ENCODE measurements around the gene ITPKA. TPM values are rescaled to one million over a fixed set of nuclear protein-coding genes. Genes with fewer than 3 reads are reported as not detected.

ITPKA gene
- under 1 TPM; 0.33 to 0.52 TPM for total RNA-seq

DNA sequence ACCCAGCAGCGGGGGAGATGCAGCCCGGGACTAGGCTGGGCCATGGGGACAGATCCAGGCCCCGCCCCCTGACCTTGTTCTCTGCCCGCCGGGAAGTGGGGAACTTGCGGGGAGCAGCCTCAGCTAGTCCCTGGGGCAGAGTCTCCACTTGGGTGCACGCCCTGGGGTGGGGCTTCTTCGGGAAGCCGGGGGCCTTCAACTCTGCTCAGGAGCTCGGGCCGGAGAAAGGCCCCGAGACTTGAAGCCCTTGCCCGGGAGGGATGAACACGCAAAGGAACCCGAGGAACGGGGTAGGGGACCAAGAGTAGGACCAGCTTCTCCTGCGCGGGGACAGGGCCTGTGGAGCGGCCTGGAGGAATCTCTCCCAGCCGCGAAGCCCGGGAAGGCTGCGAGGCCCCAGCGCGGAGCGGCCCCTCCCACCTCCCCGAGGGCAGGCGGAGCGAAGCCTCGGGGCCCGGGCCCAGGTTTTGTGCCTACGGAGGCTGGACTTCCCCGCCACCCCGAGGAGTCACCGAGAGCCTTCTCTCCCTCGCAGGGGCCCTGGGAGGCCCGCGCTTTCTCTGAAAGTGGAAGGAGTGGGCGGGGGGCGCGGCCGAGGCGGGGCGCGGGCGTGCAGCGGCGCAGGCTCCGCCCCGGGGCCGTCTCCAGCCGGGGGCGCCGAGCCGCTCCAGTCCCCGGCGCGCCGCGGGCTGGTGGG, at the start of gene ITPKA:
ITPKA (plus strand) TSS at position 670 of the 697 bp plus-strand sequence. CDS start 54 bp downstream, outside the sequence.
- ATAC-seq (peak; percentile 63), DNase-seq (peak; percentile 69 to 85 (median 81))
- Histone ChIP-seq H3K9me3 (no peaks in the 10 kb centered on the region), H3K27me3 (no peaks in the 10 kb centered on the region), H3K36me3 (replicated peaks in 1 of 2; ENCODE audit: insufficient read depth in 1 of 2, low read depth in 2 of 2) (no peaks in the 10 kb centered on the region), H3K4me1 (peaks cover 39% of the 10 kb centered on the region), H3K4me3 (peak within 1 kb of the TSS; percentile 29 to 37), H3K27ac (peak within 1 kb of the TSS in 3 of 4 donors; percentile 39 to 60 (median 49))
- TF ChIP-seq, protein P1, sequence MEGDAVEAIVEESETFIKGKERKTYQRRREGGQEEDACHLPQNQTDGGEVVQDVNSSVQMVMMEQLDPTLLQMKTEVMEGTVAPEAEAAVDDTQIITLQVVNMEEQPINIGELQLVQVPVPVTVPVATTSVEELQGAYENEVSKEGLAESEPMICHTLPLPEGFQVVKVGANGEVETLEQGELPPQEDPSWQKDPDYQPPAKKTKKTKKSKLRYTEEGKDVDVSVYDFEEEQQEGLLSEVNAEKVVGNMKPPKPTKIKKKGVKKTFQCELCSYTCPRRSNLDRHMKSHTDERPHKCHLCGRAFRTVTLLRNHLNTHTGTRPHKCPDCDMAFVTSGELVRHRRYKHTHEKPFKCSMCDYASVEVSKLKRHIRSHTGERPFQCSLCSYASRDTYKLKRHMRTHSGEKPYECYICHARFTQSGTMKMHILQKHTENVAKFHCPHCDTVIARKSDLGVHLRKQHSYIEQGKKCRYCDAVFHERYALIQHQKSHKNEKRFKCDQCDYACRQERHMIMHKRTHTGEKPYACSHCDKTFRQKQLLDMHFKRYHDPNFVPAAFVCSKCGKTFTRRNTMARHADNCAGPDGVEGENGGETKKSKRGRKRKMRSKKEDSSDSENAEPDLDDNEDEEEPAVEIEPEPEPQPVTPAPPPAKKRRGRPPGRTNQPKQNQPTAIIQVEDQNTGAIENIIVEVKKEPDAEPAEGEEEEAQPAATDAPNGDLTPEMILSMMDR (IDR thresholded peaks at IDR 0.05): peak in 1 of 7 experiments; percentile 3
- peak in 2 of 3 donors; percentile 21 to 27 for TF ChIP-seq POLR2A (IDR thresholded peaks at IDR 0.05)
- 0 to 2% methylated on average over 11 to 49 of the region's 60 CpGs for WGBS, 2 donors
- intact Hi-C loops (cut with DNase I): no loop called here

DNA sequence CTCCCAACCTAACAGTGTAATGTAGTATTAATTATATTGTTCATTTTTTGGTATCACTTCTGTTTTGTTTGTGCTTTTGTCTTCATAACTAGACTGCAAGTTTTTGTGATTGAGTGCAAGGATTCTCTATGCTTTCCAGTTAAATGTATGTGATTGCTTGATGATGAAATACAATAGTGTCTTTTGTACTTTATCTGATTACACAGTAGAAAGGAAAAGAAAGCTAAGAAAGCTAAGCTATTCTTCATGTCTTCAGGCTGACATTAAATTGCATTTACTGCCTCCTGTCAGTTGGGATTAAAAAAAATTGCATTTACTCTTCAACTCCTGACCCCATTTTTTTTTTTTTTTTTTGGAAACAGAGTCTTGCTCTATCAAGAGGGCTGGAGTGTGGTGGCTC, 48.3 kb upstream of the ITPKA start:
- Histone ChIP-seq H3K27ac (no peak overlapping the region), H3K36me3 (replicated peaks in 1 of 2; ENCODE audit: insufficient read depth in 1 of 2, low read depth in 2 of 2) (peaks cover 0 to 3% of the 10 kb centered on the region in 2 donors), H3K4me1 (no peaks in the 10 kb centered on the region), H3K4me3 (no peak overlapping the region), H3K9me3 (no peaks in the 10 kb centered on the region), H3K27me3 (no peaks in the 10 kb centered on the region)
- ATAC-seq (no peak), DNase-seq (no peak)
- TF ChIP-seq, protein P1 (IDR thresholded peaks at IDR 0.05): no peak
- no peak for TF ChIP-seq POLR2A (IDR thresholded peaks at IDR 0.05)
- intact Hi-C loops (cut with DNase I): no loop called here

DNA sequence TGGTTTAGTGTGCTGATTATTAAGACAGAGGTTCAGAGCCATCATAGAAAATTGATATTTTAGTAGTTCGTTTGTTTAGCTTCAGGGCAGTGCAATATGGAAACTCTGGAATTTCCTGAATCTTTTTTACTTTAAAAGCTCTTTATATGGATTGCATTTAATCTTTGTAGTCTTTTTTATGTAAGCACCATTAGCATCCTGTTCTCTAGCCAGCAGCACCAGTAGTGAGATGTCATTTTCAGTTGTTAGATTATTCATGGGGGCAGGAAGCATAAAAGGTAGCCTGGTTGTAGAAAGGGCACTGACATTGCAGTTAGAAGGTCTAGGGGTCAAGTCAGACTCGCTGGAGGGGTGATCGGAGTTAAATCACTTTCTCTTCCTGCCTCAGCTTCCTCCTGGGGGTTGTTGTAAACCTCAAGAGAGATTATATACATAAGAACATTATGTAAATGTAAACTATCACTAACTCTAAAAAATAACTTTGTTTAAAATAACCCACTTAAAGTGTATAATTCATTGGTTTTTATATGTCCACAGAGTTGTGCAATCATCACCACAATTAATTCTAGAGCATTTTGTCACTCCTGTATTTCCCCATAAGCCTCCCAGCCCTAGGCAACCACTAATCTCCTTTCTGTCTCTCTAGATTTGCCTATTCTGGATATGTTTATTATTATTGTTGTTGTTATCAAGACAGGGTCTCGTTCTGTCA, 31.4 kb upstream of the ITPKA start:
- Histone ChIP-seq H3K4me1 (no peaks in the 10 kb centered on the region), H3K4me3 (no peak overlapping the region), H3K27ac (no peak overlapping the region), H3K9me3 (no peaks in the 10 kb centered on the region), H3K27me3 (no peaks in the 10 kb centered on the region), H3K36me3 (replicated peaks in 1 of 2; ENCODE audit: insufficient read depth in 1 of 2, low read depth in 2 of 2) (peaks cover 0 to 14% of the 10 kb centered on the region in 2 donors)
- DNase-seq: no peak
- intact Hi-C loops (cut with DNase I): no loop called here
- WGBS, 2 donors: 77 to 84% methylated on average over 4 of the region's 4 CpGs
- ATAC-seq: no peak
- TF ChIP-seq POLR2A (IDR thresholded peaks at IDR 0.05): no peak
- TF ChIP-seq, protein P1 (IDR thresholded peaks at IDR 0.05): no peak

DNA sequence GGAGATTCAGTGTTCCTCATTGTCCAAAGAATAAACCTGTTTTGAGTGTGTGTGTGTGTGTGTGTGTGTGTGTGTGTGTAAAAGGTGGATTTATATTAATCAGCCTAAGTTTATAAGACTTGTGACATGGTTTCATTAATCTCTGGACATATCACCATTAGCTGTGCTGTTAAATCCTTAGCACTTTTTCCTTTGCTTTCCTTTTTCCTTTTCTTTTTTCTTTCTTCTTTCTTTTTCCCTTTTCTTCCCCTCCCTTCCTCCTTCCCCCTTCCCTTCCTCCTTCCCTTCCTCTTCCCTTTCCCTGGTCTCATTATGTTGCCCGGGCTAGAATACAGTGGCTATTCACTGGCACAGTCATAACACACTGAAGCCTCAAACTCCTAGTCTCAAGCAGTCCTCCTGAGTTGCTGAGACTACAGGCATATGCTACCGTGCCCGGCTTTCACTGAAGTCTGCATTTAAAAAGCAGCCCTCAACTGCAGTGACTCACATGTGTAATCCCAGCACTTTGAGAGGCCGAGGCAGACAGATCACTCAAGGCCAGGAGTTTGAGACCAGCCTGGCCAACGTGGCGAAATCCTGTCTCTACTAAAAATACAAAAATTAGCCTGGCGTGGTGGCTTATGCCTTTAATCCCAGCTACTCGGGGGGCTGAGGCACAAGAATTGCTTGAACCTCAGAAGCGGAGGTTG, 28.6 kb upstream of the ITPKA start:
- intact Hi-C loops (cut with DNase I): no loop called here
- TF ChIP-seq, protein P1 (IDR thresholded peaks at IDR 0.05): no peak
- no peak for TF ChIP-seq POLR2A (IDR thresholded peaks at IDR 0.05)
- Histone ChIP-seq H3K27me3 (no peaks in the 10 kb centered on the region), H3K27ac (no peak overlapping the region), H3K4me1 (no peaks in the 10 kb centered on the region), H3K4me3 (no peak overlapping the region), H3K9me3 (no peaks in the 10 kb centered on the region), H3K36me3 (replicated peaks in 1 of 2; ENCODE audit: insufficient read depth in 1 of 2, low read depth in 2 of 2) (peaks cover 0 to 6% of the 10 kb centered on the region in 2 donors)
- WGBS, 2 donors: 91% methylated on average over 5 to 9 of the region's 9 CpGs
- ATAC-seq (no peak), DNase-seq (no peak)

All from body of pancreas (tissue), 4 donors.